T-helper 2 cell (primary cell): Measurements from ENCODE around the gene CHD1.

ENCODE experiments used
- DNase-seq, 5 experiments: peaks; one replicate each; pipeline versions ENCODE4 v3.0.0 to v3.0.0-alpha.2; 2012 to 2022

CHD1 gene

GRCh38 chr5:98804066-98804465, 124.7 kb downstream of the CHD1 start:
- DNase-seq, result no peak
